H9 (cell line): Measurements from ENCODE around the gene TRPM3. TPM values are rescaled to one million over a fixed set of nuclear protein-coding genes. Genes with fewer than 3 reads are reported as not detected.

Experiments
- DNase-seq: peaks from one replicate; pipeline ENCODE4 v3.0.0-alpha.2; 2017
- H2AFZ ChIP-seq: one replicate; pipeline ENCODE4 v1.6.1; 2013; ENCODE audit warnings: mild to moderate bottlenecking, low read length, control low read depth, moderate library complexity
- H2AK5ac ChIP-seq: 2 replicates; pipeline ENCODE4 v1.6.1; 2013; ENCODE audit warnings: low read length, control low read depth, mixed read lengths; ENCODE audit not compliant: insufficient read length
- H2BK120ac ChIP-seq: one replicate; pipeline ENCODE4 v1.6.1; 2013; ENCODE audit warnings: low read depth, mild to moderate bottlenecking, low read length, control low read depth, inconsistent platforms; ENCODE audit not compliant: poor library complexity, severe bottlenecking
- H2BK12ac ChIP-seq: 2 replicates; pipeline ENCODE4 v1.6.1; 2013; ENCODE audit warnings: low read length, control low read depth, mixed read lengths, low read depth; ENCODE audit not compliant: insufficient read length
- H2BK15ac ChIP-seq: 2 replicates; pipeline ENCODE4 v1.6.1; 2013; ENCODE audit warnings: low read depth, low read length, control low read depth
- H2BK20ac ChIP-seq: one replicate; pipeline ENCODE4 v1.6.1; 2013; ENCODE audit warnings: low read depth, mild to moderate bottlenecking, low read length, control low read depth, inconsistent platforms; ENCODE audit not compliant: poor library complexity, severe bottlenecking
- H2BK5ac ChIP-seq: 2 replicates; pipeline ENCODE4 v1.6.1; 2013; ENCODE audit warnings: low read length, control low read depth, mixed read lengths; ENCODE audit not compliant: insufficient read length
- H3K14ac ChIP-seq: 2 replicates; pipeline ENCODE4 v1.6.1; 2013; ENCODE audit warnings: low read length, control low read depth; ENCODE audit not compliant: insufficient read depth
- H3K18ac ChIP-seq: 2 replicates; pipeline ENCODE4 v1.6.1; 2013; ENCODE audit warnings: low read depth, mild to moderate bottlenecking, mixed read lengths, low read length, control low read depth; ENCODE audit not compliant: insufficient read length
- H3K23ac ChIP-seq: 2 replicates; pipeline ENCODE4 v1.6.1; 2013; ENCODE audit warnings: low read length, control low read depth, mixed read lengths, low read depth; ENCODE audit not compliant: insufficient read length
- H3K23me2 ChIP-seq: 2 replicates; pipeline ENCODE4 v1.6.1; 2013; ENCODE audit warnings: low read depth, mild to moderate bottlenecking, mixed read lengths, low read length, control low read depth; ENCODE audit not compliant: insufficient read length, poor library complexity, severe bottlenecking
- H3K27ac ChIP-seq: 2 replicates; pipeline ENCODE4 v1.5.1; 2013; ENCODE audit warnings: low read length, control low read depth, mixed read lengths, low read depth; ENCODE audit not compliant: insufficient read length
- H3K27me3 ChIP-seq: 2 replicates; pipeline ENCODE4 v1.6.1; 2013; ENCODE audit warnings: low read length, control low read depth, inconsistent platforms; ENCODE audit not compliant: insufficient read depth
- H3K4ac ChIP-seq: 2 replicates; pipeline ENCODE4 v1.6.1; 2013; ENCODE audit warnings: low read depth, mild to moderate bottlenecking, control low read depth, inconsistent platforms, low read length, moderate library complexity
- H3K4me1 ChIP-seq: 2 replicates; pipeline ENCODE4 v1.6.1; 2013; ENCODE audit warnings: low read length, control low read depth, inconsistent platforms; ENCODE audit not compliant: insufficient read depth
- H3K4me2 ChIP-seq: 2 replicates; pipeline ENCODE4 v1.6.1; 2013; ENCODE audit warnings: low read length, control low read depth, mixed read lengths; ENCODE audit not compliant: insufficient read length, insufficient read depth
- H3K56ac ChIP-seq: 2 replicates; pipeline ENCODE4 v1.6.1; 2013; ENCODE audit warnings: low read depth, mild to moderate bottlenecking, mixed read lengths, low read length, control low read depth; ENCODE audit not compliant: insufficient read length
- H3K79me1 ChIP-seq: 2 replicates; pipeline ENCODE4 v1.6.1; 2013; ENCODE audit warnings: low read depth, mild to moderate bottlenecking, moderate library complexity, low read length, control low read depth, inconsistent platforms; ENCODE audit not compliant: insufficient read depth, poor library complexity, severe bottlenecking
- H3K79me2 ChIP-seq: 2 replicates; pipeline ENCODE4 v1.6.1; 2013; ENCODE audit warnings: low read length, control low read depth, inconsistent platforms; ENCODE audit not compliant: insufficient read depth
- H3K9ac ChIP-seq: 2 replicates; pipeline ENCODE4 v1.6.1; 2013; ENCODE audit warnings: low read length, control low read depth, mixed read lengths; ENCODE audit not compliant: insufficient read length; ENCODE audit errors: extremely low read depth
- H3K9me3 ChIP-seq: one replicate; pipeline ENCODE4 v1.6.1; 2013; ENCODE audit warnings: low read depth, low read length, inconsistent platforms; ENCODE audit not compliant: control insufficient read depth
- H3T11ph ChIP-seq: one replicate; pipeline ENCODE4 v1.6.1; 2013; ENCODE audit warnings: mild to moderate bottlenecking, low read length, control low read depth, inconsistent platforms
- H4K20me1 ChIP-seq: one replicate; pipeline ENCODE4 v1.6.1; 2013; ENCODE audit not compliant: control insufficient read depth, insufficient read length, insufficient read depth
- H4K5ac ChIP-seq: 2 replicates; pipeline ENCODE4 v1.6.1; 2013; ENCODE audit warnings: low read depth, mild to moderate bottlenecking, mixed read lengths, low read length, control low read depth; ENCODE audit not compliant: insufficient read length
- H4K8ac ChIP-seq: replicated peaks from 2 replicates; pipeline ENCODE4 v1.6.1; 2013; ENCODE audit warnings: low read length, control low read depth, mixed read lengths, low read depth; ENCODE audit not compliant: insufficient read length
- H4K91ac ChIP-seq: 2 replicates; pipeline ENCODE4 v1.6.1; 2013; ENCODE audit warnings: low read depth, mild to moderate bottlenecking, moderate library complexity, mixed read lengths, low read length, control low read depth; ENCODE audit not compliant: insufficient read length
- H3K27ac Mint-ChIP-seq, 3 experiments: 2 replicates in 2 of 3; 3 replicates in 1 of 3; pipeline ENCODE4 v1.8.0; 2020 to 2021; ENCODE audit warnings: mixed read lengths in 3 of 3, mild to moderate bottlenecking in 1 of 3, moderate library complexity in 1 of 3
- H3K27me3 Mint-ChIP-seq: 2 replicates; pipeline ENCODE4 v1.8.0; 2021; ENCODE audit warnings: low read depth, mild to moderate bottlenecking, moderate library complexity, mixed read lengths
- H3K36me3 Mint-ChIP-seq, 3 experiments: 2 replicates in 2 of 3; 3 replicates in 1 of 3; pipeline ENCODE4 v1.8.0; 2020 to 2021; ENCODE audit warnings: low read depth in 3 of 3, mixed read lengths in 3 of 3; ENCODE audit not compliant: insufficient read depth in 1 of 3
- H3K4me1 Mint-ChIP-seq, 2 experiments: 2 replicates each; pipeline ENCODE4 v1.8.0; 2020; ENCODE audit warnings: mixed read lengths in 2 of 2
- H3K4me3 Mint-ChIP-seq, 2 experiments: 2 replicates in 1 of 2; 3 replicates in 1 of 2; pipeline ENCODE4 v1.8.0; 2020 to 2021; ENCODE audit warnings: mild to moderate bottlenecking in 2 of 2, mixed read lengths in 2 of 2, moderate library complexity in 1 of 2
- H3K9me3 Mint-ChIP-seq, 2 experiments: 2 replicates in 1 of 2; 3 replicates in 1 of 2; pipeline ENCODE4 v1.8.0; 2020; ENCODE audit warnings: mild to moderate bottlenecking in 2 of 2, mixed read lengths in 2 of 2, moderate library complexity in 1 of 2
- CTCF ChIP-seq: fragments of 200-600 bp; sonication (generic); conservative IDR thresholded peaks from 3 replicates; pipeline ENCODE4 v1.8.0; 2021; ENCODE audit warnings: antibody characterized with exemption, mild to moderate bottlenecking
- WGBS: extraction: QIAGEN DNeasy Blood & Tissue Kit; methylation state at CpG from one replicate; pipeline ENCODE4 v1.1.7; 2013; ENCODE audit warnings: missing lambda C conversion rate, low lambda C conversion rate, mixed read lengths; ENCODE audit not compliant: insufficient read length; ENCODE audit errors: extremely low coverage; 5-methylcytosine and 5-hydroxymethylcytosine counted together
- microRNA-seq: library from miRNA; unstranded; fragments of <30 nt; microRNA quantifications from one replicate; pipeline ENCODE4, GENCODE V29; 2020; ENCODE audit warnings: borderline microRNAs expressed
- total RNA-seq: library from RNA; stranded (reverse); gene quantifications from 2 replicates; pipeline ENCODE4 v1.2.1, GENCODE V29; 2021

TRPM3 gene
- total RNA-seq, 1 experiment from 2014 or later = 10.3 TPM

GRCh38 chr9:70479880-70480291 is 641.5 kb downstream of the TRPM3 start:
- Histone ChIP-seq H3K4me1 (peaks cover 8% of the 10 kb centered on the region; the same call in 1 of the 2 replicates), H3K9ac (no peak overlapping the region), H3K79me2 (no peaks in the 10 kb centered on the region), H3K4me2 (no peak overlapping the region), H2BK20ac (no peak overlapping the region), H4K91ac (no peak overlapping the region), H4K5ac (no peak overlapping the region), H4K8ac (no peak overlapping the region), H3K23ac (no peak overlapping the region), H2BK120ac (no peak overlapping the region), H2AK5ac (no peak overlapping the region), H2BK15ac (no peak overlapping the region), H3T11ph (no peak overlapping the region), H3K9me3 (no peaks in the 10 kb centered on the region), H3K56ac (no peak overlapping the region), H3K27me3 (no peaks in the 10 kb centered on the region), H3K79me1 (no peaks in the 10 kb centered on the region), H2AFZ (no peak overlapping the region), H3K18ac (no peak overlapping the region), H3K14ac (no peak overlapping the region), H3K23me2 (no peaks in the 10 kb centered on the region), H3K4ac (no peak overlapping the region), H2BK5ac (no peak overlapping the region), H2BK12ac (no peak overlapping the region), H3K27ac (no peak overlapping the region), H4K20me1 (no peaks in the 10 kb centered on the region)
- no CpG with 5 or more reads among the region's 5 CpGs for WGBS
- no peak overlapping the region for H3K4me3 Mint-ChIP-seq
- peaks cover 21 to 22% of the 10 kb centered on the region in 2 experiments for H3K4me1 Mint-ChIP-seq
- no peaks in the 10 kb centered on the region for H3K9me3 Mint-ChIP-seq
- TF ChIP-seq CTCF = no peak
- peaks cover 12% of the 10 kb centered on the region for H3K27me3 Mint-ChIP-seq
- no peaks in the 10 kb centered on the region for H3K36me3 Mint-ChIP-seq
- peak overlapping the region in 1 of 3 experiments; percentile 8; a peak in 1 of 7 replicates for H3K27ac Mint-ChIP-seq
- DNase-seq = peak; percentile 46

Small RNA genes lying within 50 kb of the gene (microRNA-seq; reads per million reads assigned to microRNA genes)
- gene MIR204 = 72.6 reads per million, percentile 69 among the genes with 10 or more reads in this experiment
